Measurements from ENCODE around the gene VAMP2.
A peak's percentile ranks its signal among the peaks of the same experiment; 100 is the strongest.

Gene VAMP2, protein sequence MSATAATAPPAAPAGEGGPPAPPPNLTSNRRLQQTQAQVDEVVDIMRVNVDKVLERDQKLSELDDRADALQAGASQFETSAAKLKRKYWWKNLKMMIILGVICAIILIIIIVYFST

DNA sequence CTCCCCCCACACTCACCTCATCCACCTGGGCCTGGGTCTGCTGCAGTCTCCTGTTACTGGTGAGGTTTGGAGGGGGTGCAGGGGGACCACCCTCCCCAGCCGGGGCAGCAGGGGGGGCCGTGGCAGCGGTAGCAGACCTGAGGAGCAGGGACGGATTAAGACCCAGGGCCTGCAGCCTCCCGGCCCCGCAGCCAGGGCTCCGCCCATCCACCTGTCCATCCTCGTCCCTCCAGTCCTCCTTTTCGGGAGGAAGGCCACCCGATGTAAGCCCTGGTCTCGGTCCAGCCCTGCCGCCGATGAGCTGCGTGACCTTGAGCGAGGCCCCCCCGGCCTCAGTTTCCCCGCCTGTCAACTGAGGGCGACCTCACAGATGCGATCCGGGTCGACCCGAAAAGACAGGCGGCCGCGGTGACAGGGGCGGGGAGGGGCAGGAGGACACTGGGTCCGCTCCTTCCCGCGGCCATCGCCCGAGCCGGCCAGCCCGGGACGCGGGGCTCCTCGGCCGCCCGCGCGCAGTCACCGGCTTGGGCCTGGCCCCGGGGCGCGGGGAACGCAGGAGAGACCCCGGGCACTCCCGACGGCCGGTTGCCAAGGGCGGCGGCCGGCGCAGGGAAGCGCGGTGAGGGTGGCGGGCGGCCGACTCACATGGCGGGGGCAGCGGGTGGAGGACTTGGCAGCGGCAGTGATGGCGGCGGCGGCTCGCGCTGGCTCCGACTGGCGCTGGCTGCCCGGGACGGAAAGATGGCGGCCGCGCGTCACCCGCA is at the start of gene VAMP2:
VAMP2 (minus strand) TSS at position 716 of the 764 bp plus-strand sequence; CDS start at position 647, 69 bp downstream.
- DNase-seq (ENCODE audit: low spot score): peak; percentile 55

DNA sequence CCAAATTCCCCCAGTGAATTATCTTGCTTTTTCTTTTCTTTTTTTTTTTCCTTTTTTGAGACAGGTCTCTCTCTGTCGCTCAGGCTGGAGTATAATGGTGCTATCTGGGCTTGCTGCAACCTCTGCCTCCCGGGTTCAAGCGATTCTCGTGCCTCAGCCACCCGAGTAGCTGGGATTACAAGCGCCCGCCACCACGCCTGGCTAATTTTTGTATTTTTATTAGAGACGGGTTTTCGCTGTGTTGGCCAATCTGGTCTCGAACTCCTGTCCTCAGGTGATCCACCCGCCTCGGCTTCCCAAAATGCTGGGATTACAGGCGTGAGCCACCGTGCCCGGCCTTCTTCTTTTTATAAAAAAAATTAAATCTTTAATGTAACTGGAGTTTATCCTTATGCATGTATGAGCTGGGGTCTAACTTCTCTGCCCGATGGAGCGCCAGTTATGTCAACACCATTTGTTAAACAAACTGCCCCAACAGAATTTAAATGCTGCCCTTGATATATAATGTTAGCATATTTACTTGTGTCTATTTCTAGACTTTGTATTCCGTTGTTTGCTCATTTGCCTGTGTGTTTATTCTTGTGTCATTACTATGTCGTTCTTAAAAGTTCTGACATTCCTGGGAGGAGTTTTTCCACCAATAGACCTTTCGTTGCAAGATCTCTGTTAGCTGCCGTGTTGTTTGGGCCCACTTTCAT is 48.2 kb upstream of the VAMP2 start:
- DNase-seq (ENCODE audit: low spot score): no peak

DNA sequence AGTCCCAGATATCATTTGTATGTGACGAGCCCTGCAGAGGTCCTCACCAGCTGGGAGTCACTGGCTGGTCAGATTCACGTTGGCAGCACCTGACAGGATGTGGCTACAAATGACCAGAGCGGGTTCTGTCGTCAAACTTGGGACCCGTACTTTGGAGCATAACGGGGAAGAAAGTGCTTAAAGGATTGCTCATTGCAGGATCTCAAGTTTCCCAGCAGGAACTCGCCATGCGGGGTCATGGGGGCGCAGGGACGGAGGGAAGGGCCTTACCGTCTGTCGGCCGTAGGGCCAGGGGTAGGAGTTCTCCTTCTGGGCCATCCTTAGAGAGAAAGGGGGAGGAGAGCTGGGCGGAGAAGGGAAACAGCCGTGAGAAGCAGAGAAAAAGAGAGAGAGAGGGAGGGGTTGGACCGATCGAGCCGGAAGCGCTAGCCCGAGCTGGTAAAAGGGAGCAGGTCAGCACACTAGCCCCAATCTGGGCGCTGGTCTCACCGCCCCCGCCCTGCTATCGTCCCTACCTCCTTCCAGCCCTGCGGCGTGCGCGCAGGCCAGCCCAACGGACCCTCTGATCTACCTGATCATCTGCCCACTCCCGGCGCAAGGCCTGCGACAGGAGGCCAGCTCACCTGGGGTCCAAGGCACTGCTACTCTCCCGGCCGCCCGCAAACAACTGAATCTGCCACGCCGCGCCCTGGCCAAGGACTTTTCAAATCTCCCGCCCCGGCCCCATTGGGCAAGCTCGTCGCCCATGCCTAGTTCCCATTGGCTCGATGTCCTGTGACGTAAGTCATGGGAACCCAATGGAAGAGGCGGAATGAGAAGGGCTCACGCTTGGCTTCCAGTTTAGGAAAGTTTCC is 47.4 kb upstream of the VAMP2 start, which contains the start of gene AURKB:
AURKB (minus strand) TSS at position 669 of the 854 bp plus-strand sequence; CDS start at position 318, 351 bp downstream.
- peak; percentile 89 for DNase-seq (ENCODE audit: low spot score)

DNA sequence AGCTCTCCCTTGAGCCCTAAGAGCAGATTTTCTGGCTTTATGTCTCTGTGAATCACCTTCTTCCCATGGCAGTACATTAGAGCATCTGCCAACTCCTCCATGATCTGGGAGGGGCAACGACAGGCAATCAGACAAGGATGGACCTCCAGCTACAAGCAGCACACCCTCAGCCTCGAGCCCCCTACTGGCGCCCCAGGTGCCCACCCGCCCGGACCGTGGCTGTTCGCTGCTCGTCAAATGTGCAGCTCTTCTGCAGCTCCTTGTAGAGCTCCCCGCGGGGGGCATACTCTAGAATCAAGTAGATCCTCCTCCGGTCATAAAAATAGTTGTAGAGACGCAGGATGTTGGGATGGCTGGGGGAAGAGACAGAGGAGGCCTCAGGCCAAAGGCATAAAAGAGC is 43.8 kb upstream of the VAMP2 start:
- DNase-seq (ENCODE audit: low spot score): no peak

DNA sequence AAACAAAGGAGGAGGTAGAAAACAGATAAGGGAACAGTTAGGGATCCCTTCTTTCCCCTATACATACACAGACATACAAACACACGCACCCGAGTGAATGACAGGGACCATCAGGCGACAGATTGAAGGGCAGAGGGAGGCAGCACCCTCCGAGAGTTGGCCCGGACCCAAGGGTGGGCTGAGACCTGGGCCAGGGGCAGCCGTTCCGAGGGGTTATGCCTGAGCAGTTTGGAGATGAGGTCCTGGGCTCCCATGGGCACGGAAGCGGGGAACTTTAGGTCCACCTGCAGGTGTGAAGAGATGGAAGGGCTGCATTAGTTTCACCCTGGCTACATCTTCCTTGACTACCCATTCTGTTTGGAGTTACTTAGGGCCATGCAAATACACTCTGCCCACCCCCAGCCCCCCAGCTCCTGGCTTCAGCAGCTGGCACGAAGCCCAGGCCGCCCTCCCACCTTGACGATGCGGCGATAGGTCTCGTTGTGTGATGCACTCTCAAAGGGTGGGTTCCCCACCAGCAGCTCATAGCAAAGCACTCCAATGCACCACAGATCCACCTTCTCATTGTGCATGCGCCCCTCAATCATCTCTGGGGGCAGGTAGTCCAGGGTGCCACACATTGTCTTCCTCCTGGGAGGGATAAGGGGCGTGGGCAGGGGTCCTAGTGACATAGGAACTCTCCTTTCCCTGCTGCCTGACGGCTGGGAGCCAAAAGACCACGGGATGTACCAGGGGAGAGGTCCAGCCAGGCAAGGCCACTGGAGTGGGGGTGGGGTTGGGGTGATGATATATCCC is 42.2 kb upstream of the VAMP2 start:
- DNase-seq (ENCODE audit: low spot score): no peak

DNA sequence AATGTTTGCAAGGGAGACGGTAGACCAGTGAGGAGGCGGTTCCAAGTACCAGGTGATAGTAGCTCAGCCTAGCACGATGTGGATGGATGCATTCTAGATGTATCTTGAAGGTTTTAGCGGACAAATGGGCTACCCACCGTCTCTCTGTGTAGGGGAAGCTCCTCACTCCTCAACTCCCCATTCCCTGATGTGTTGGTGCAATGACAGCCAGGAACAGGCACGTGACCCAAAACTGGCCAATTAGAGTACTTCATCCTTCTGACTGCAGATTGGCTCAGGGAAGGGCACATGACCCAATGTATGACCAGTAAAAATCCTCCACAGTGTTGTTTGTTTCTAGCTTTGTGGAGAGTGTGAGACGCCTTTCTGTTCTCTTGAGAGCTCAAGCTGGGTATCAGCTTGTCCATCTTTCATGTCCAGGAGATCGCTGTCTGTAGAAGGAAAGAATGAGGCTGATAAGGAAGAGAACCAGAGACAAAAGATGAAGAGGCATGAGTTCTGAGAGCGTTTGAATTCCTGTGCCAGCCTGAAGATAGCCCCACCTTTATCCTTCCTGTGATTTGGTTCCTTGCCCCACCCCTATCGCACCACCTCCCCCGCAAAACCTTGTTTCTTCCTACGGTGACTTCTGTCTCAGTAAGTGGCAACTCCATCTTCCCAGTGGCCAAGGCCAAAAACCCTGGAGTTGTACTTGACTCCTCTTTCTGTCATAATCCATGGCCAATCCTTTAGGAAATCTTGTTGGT is 29.5 kb upstream of the VAMP2 start:
- DNase-seq (ENCODE audit: low spot score): no peak

DNA sequence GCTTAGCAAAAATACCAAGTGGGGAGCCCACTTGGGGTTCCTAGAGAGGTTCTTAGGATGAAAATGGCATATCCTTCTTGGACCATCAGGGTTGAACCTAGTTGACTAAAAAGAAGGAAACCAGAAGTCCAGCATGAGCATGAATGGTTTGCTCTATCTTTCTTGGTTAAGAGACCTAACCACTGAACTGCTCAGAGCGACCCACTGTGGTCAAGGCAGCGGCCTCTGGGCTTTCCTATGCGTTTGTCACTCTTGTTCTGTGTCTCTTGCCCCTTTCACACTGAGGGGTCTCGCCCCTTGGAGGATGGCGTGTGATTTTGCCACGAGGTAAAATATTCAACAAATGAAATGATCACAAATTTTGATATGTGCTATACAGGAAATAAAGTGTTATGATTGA is 27.8 kb upstream of the VAMP2 start:
- DNase-seq (ENCODE audit: low spot score): no peak

DNA sequence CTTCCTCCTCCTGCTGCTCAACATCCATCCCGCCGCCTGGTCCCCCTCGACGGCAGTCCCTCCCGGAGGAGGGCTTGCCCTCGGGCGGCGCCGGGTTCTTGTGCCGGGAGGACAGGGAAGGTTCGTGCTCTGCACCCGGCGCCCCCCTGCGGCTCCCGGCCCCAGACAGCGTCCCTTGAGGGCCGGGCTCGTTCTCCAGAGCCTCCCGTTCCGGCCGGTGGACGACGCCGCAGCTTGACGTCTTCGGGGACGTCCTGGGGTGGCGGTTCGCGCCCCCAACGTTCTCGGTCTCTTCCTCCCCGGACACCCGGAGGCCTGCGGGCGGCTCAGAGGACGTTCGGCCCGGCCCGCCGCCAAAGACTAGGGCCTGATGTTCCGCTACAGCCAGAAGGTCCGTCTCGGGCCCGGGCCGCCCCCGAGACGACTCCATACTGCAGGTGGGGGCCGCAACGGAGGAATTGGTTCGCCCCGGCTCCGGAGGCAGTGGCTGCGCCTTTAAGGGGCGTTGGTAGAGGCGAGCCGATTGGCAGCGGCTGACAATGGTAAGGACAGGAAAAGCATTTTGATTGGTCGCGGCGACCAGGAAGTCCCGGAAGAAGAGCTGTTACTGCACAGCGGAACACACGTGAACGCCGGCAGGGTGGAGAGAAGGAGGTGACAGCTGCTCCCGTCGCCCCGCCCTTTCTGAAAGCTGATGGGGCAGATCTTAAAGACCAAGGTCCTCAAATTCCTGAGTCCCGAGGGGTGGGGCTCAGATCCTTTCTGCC is 27.1 kb upstream of the VAMP2 start, which contains the start of gene BORCS6:
BORCS6 (minus strand) TSS at position 470 of the 767 bp plus-strand sequence; CDS start at position 430, 40 bp downstream.
- peak; percentile 81 for DNase-seq (ENCODE audit: low spot score)

DNA sequence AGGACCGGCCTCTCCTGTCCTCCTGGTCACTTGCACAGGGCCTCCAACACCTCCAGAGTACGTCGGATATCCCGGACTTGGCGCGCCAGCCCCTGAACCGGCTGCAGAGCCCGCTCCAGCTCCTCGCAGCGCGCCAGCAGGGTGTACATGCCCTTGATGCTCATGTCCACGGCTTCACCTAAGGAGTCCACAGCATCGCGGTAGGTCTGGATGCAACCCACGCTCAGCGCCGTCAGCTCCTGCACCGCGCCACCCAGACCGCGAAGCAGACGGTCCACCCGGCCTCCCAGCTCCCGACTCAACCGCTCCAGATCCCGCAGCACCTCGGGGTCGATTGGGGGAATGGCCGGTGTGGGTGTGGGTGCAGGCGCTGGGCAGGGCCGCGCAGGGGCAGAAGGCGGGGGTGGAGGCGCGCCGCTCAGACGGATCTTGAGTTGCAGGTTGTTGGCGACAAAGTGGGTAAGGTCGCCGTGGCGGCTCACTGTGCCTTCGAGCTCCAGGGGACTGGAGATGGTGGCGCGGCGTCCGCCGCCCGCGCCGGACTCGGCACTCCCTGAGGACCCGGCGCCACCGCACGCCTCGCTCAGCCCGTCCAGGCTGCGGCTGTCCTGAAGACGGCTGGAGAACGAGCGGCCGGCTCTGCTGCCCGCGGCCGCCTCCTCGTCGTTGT is 26.4 kb upstream of the VAMP2 start:
- no peak for DNase-seq (ENCODE audit: low spot score)

DNA sequence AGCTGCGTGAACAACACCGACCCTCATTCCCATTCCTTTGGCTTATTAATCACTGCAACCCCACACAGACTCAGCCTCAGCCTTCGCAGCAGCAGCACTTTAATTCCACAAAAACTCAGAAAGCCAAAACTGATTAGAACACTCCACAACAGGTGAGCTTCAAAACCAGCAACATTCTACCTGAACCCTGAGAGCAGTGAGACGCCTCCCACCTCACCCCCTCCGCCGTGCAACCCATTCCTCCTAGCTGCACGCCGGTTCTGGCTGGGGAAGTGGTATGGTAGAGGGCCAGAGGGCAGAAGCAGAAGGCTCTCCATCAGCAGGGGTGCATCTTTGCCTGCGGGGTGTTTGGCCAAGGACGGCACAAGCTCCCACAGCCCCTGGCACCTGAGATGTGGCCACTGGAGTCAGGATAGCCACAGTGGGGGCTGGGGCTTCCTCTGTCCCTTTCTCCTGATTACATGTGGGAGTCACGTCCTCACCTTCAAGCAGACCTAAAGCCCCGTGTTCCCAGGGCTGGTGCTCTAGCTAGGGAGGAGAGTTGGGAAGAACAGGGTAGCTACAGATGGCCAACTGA is 25.6 kb upstream of the VAMP2 start:
- DNase-seq (ENCODE audit: low spot score): no peak

DNA sequence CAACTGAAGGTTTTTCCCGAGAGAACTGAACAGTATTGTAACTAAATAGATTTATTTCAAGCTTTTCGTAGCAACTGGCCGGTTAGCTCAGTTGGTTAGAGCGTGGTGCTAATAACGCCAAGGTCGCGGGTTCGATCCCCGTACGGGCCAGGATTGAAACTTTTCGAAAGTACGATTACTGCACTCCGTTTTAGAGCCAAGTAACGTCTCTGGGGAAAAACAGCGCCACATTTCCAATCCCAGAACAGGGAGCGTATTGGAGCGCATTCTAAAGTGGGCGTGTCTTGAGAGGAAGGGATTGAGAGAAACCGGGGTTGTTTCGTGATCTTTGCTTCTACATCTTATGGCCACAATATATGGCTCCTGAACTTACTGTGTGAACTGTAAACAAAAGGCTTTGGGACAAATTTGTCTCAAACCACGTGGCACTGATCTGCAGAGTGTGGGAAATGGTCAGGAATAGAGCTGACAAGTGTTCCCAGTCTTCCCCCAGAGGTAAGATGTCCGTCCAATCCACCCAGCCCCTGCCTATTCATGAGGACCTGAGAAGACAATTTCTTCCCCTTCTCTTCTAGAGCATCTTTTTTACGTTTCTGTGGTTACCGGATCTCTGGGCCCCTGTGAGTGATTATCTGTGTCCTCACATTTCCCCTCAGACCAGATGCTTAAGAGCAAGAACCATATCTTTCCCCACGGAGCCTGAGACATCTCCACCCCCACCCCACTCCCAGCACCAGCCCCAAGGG is 24.9 kb upstream of the VAMP2 start:
- DNase-seq (ENCODE audit: low spot score): peak; percentile 53

DNA sequence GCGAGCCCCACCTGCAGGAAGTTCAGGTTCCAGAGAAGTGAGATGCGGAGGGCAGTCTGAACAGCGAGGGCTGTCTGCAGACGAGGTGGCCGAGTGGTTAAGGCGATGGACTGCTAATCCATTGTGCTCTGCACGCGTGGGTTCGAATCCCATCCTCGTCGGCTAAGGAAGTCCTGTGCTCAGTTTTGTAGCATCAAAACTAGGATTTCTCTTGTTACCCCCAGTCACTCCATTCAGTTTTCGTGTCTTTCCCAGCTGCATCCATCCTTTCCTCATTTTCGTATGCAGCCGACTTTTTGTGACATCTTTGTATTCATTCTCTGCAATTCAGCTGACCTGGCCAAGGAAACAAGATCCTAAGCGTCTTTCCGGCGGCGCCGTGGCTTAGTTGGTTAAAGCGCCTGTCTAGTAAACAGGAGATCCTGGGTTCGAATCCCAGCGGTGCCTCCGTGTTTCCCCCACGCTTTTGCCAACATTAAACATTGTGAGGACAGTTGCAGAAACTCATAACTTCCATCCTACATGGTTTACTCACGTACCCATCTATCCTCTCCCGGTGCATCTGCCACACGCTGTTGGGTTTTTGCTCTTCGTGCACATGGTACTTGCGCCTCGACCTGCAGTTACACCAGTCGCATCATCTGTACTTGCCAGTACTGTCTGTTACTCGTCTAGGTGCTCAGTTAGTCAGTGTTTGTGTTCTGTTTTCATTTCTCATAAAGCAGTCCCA is 24.2 kb upstream of the VAMP2 start:
- peak; percentile 57 for DNase-seq (ENCODE audit: low spot score)

DNA sequence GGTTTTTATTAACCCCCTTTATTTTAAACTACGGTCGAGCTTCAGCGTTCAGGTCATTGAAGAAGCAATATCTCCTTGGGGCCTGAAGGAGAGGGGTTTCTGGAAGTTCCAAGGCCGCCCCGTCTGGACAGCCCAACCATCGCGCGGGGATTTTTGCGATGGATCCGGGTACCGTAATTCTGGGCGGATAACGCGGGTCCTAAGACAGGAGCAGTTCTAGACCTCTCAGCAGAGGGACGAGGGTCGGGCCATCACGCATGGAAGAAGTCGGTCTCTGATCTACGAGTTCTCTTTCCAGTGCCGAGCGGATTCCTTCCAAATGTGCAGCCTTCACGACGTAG is 23.7 kb upstream of the VAMP2 start:
- no peak for DNase-seq (ENCODE audit: low spot score)

DNA sequence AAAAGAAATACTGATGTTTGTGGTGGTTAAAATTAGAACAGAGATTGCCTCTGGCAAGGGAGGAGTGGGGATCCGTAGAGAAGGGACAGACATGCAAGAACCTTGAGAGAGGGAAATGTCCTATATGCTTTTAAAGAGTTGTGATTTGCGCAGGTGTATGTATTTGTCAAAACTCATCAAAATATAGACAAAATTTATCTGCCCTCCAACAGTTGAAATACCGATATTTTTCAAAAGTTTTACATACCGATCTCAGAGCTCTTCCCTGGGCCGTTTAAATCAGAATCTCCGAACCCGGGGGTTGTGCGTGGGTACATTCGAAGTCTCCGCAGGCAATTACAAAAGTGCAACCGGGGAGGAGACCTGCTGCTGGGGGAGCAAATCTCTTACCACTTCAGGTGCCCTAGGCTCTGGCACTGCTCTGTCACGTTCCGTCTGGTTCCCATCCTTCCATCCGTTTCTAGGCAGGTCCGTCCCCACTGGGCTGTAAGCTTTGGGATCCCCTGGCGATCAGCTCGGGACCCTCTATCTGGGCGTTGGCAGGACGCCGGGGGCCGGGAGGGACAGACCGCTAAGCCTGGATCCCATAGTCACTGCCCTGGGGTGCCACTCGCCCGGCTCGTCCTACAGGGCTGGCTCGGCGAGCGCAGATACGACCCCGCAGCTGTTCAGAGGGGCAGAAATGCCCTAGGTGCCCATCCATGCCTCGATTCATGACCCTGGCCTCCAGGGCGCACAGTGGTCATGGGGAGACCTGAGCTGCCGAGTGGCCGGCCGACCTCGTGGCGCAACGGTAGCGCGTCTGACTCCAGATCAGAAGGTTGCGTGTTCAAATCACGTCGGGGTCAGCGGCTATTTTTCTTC is 23.1 kb upstream of the VAMP2 start:
- DNase-seq (ENCODE audit: low spot score): peak; percentile 59

DNA sequence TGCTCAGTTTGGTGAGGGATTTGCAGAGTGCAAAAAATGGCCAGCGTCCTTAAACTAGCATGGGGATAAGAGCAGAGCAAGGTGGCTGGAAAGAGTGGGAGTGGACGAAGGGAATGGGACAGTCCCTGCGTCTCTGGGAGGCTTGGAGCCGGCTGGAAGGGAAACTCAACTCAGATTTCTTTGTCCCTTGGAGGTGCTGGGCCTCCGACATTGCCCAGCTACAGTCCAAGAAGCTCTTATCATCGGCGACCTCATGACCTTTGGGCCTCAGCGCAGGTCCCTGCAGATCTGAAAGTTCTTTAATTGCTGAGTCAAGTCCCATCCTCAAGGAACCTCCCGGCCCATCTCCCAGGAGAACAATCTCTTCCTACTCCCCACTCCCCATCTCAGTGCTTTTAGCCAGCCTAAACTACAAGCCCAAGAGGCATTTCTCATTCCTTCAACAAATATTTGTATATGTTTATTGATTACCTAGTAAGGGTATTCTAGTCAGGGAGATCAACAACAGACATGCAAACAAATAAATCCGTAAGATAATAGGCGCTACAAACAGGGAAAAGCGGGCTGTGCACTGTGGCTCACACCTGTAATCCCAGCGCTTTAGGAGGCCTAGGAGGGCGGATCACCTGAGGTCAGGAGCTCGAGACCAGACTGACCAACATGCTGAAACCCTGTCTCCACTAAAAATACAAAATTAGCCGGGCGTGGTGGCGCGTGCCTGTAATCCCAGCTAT is 14.4 kb upstream of the VAMP2 start:
- DNase-seq (ENCODE audit: low spot score): no peak

Measured in D341Med (cell line).